ENCODE results near the gene BBX. TPM values are rescaled to one million over a fixed set of nuclear protein-coding genes. Genes with fewer than 3 reads are reported as not detected.

BBX gene
- total and polyA plus RNA-seq, 4 donors = 4.7 to 25.1 (median 20.5) TPM

DNA sequence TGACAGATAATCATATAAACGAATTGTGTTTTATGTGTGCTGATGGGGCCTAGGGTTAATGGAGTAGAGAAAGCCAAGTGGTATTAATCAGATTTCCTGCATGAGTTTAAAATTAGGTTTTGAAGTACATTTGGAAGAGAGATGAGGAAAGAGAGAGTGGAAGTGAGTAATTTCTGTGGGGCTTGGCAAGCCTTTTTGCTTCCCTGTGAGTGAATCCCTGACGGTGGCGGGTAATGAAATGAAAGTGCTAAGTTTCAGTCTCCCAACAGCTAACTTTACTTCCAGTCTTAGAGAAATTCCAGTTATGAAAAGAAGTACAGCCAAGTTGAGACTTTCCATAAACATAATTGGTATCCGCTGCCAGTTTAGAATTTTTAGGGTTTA lies 139.4 kb downstream of the BBX start:
- Histone ChIP-seq H3K9ac (ENCODE audit: low read depth in 1 of 2, low read length in 2 of 2) (no peak overlapping the region), H3K36me3 (ENCODE audit: control insufficient read depth in 4 of 4, insufficient read depth in 3 of 4, low read depth in 1 of 4, low read length in 3 of 4) (no peaks in the 10 kb centered on the region), H3K27me3 (ENCODE audit: control insufficient read depth in 4 of 4, insufficient read depth in 4 of 4, low read length in 3 of 4) (no peaks in the 10 kb centered on the region), H3K9me3 (ENCODE audit: control insufficient read depth in 4 of 4, low read length in 3 of 4) (no peaks in the 10 kb centered on the region), H3K27ac (ENCODE audit: low read depth in 1 of 2, low read length in 2 of 2) (peak overlapping the region in 1 of 2 donors; percentile 42), H3K4me1 (ENCODE audit: control insufficient read depth in 4 of 4, insufficient read depth in 4 of 4, low read length in 3 of 4) (no peaks in the 10 kb centered on the region), H3K4me3 (ENCODE audit: low read depth in 1 of 3, low read length in 3 of 3) (no peak overlapping the region)
- TF ChIP-seq ZBTB33 (IDR thresholded peaks at IDR 0.05) (no peak), RAD21 (IDR thresholded peaks at IDR 0.05) (no peak), JUND (IDR thresholded peaks at IDR 0.05) (no peak), GABPA (IDR thresholded peaks at IDR 0.05 in 1 of 2, conservative IDR thresholded peaks at IDR 0.05 in 1 of 2) (no peak), HNF4G (IDR thresholded peaks at IDR 0.05) (no peak), EGR1 (IDR thresholded peaks at IDR 0.05; ENCODE audit: low read depth in 2 of 2) (no peak), TAF1 (conservative IDR thresholded peaks at IDR 0.05) (no peak), NR2F2 (IDR thresholded peaks at IDR 0.05) (no peak), MAX (IDR thresholded peaks at IDR 0.05) (no peak), SP1 (IDR thresholded peaks at IDR 0.05) (no peak), YY1 (IDR thresholded peaks at IDR 0.05) (no peak)
- TF ChIP-seq, protein P1, sequence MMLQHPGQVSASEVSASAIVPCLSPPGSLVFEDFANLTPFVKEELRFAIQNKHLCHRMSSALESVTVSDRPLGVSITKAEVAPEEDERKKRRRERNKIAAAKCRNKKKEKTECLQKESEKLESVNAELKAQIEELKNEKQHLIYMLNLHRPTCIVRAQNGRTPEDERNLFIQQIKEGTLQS (IDR thresholded peaks at IDR 0.05) = no peak
- DNase-seq (ENCODE audit: low spot score) = no peak
- WGBS = 76% methylated on average over 4 of the region's 4 CpGs

- 75% methylated on average over 7 of the region's 7 CpGs for WGBS
- Histone ChIP-seq H3K4me1 (ENCODE audit: control insufficient read depth in 4 of 4, insufficient read depth in 4 of 4, low read length in 3 of 4) (no peaks in the 10 kb centered on the region), H3K36me3 (ENCODE audit: control insufficient read depth in 4 of 4, insufficient read depth in 3 of 4, low read depth in 1 of 4, low read length in 3 of 4) (no peaks in the 10 kb centered on the region), H3K9ac (ENCODE audit: low read depth in 1 of 2, low read length in 2 of 2) (no peak overlapping the region), H3K9me3 (ENCODE audit: control insufficient read depth in 4 of 4, low read length in 3 of 4) (no peaks in the 10 kb centered on the region), H3K4me3 (ENCODE audit: low read depth in 1 of 3, low read length in 3 of 3) (no peak overlapping the region), H3K27me3 (ENCODE audit: control insufficient read depth in 4 of 4, insufficient read depth in 4 of 4, low read length in 3 of 4) (no peaks in the 10 kb centered on the region), H3K27ac (ENCODE audit: low read depth in 1 of 2, low read length in 2 of 2) (no peak overlapping the region)
- no peak for DNase-seq (ENCODE audit: low spot score)
- TF ChIP-seq GABPA (IDR thresholded peaks at IDR 0.05 in 1 of 2, conservative IDR thresholded peaks at IDR 0.05 in 1 of 2) (no peak), RAD21 (IDR thresholded peaks at IDR 0.05) (no peak), ZBTB33 (IDR thresholded peaks at IDR 0.05) (no peak), FOXA2 (IDR thresholded peaks at IDR 0.05) (no peak), RXRA (IDR thresholded peaks at IDR 0.05) (no peak), SP1 (IDR thresholded peaks at IDR 0.05) (no peak), MAX (IDR thresholded peaks at IDR 0.05) (no peak), TAF1 (conservative IDR thresholded peaks at IDR 0.05) (no peak), YY1 (IDR thresholded peaks at IDR 0.05) (no peak), FOXA1 (IDR thresholded peaks at IDR 0.05) (no peak), EGR1 (IDR thresholded peaks at IDR 0.05; ENCODE audit: low read depth in 2 of 2) (no peak), HNF4A (conservative IDR thresholded peaks at IDR 0.05) (no peak), JUND (IDR thresholded peaks at IDR 0.05) (no peak), HNF4G (IDR thresholded peaks at IDR 0.05) (no peak), NR2F2 (IDR thresholded peaks at IDR 0.05) (no peak)
- TF ChIP-seq, protein P2, sequence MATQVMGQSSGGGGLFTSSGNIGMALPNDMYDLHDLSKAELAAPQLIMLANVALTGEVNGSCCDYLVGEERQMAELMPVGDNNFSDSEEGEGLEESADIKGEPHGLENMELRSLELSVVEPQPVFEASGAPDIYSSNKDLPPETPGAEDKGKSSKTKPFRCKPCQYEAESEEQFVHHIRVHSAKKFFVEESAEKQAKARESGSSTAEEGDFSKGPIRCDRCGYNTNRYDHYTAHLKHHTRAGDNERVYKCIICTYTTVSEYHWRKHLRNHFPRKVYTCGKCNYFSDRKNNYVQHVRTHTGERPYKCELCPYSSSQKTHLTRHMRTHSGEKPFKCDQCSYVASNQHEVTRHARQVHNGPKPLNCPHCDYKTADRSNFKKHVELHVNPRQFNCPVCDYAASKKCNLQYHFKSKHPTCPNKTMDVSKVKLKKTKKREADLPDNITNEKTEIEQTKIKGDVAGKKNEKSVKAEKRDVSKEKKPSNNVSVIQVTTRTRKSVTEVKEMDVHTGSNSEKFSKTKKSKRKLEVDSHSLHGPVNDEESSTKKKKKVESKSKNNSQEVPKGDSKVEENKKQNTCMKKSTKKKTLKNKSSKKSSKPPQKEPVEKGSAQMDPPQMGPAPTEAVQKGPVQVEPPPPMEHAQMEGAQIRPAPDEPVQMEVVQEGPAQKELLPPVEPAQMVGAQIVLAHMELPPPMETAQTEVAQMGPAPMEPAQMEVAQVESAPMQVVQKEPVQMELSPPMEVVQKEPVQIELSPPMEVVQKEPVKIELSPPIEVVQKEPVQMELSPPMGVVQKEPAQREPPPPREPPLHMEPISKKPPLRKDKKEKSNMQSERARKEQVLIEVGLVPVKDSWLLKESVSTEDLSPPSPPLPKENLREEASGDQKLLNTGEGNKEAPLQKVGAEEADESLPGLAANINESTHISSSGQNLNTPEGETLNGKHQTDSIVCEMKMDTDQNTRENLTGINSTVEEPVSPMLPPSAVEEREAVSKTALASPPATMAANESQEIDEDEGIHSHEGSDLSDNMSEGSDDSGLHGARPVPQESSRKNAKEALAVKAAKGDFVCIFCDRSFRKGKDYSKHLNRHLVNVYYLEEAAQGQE (IDR thresholded peaks at IDR 0.05) = no peak
- TF ChIP-seq, protein P3, sequence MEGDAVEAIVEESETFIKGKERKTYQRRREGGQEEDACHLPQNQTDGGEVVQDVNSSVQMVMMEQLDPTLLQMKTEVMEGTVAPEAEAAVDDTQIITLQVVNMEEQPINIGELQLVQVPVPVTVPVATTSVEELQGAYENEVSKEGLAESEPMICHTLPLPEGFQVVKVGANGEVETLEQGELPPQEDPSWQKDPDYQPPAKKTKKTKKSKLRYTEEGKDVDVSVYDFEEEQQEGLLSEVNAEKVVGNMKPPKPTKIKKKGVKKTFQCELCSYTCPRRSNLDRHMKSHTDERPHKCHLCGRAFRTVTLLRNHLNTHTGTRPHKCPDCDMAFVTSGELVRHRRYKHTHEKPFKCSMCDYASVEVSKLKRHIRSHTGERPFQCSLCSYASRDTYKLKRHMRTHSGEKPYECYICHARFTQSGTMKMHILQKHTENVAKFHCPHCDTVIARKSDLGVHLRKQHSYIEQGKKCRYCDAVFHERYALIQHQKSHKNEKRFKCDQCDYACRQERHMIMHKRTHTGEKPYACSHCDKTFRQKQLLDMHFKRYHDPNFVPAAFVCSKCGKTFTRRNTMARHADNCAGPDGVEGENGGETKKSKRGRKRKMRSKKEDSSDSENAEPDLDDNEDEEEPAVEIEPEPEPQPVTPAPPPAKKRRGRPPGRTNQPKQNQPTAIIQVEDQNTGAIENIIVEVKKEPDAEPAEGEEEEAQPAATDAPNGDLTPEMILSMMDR (IDR thresholded peaks at IDR 0.05; ENCODE audit: low read depth, low read length, missing input control) = no peak
- TF ChIP-seq, protein P1 (IDR thresholded peaks at IDR 0.05) = no peak
Measured at GRCh38 chr3:107662586-107662985, 139.8 kb downstream of the BBX start.
